Activated CD8-positive, alpha-beta T cell treated with anti-CD3 and anti-CD28 coated beads for 36 hours (primary cell): ENCODE results near the gene FASN. TPM values are rescaled to one million over a fixed set of nuclear protein-coding genes. Genes with fewer than 3 reads are reported as not detected.

Experiments
- ATAC-seq: fragments of 200-7000 bp; cut with Tn5 transposase; one replicate; pipeline ENCODE4 v1.10.0; 2021; ENCODE audit warnings: mild to moderate bottlenecking, moderate library complexity
- CTCF ChIA-PET: fragments of 350-600 bp; sonication (Branson Sonifier 250); formaldehyde crosslinking; loops from one replicate; lab custom pipeline; 2021; ENCODE audit warnings: antibody characterized with exemption; lab: Charles Lee
- POLR2A ChIA-PET: fragments of 350-600 bp; sonication (Branson Sonifier 250); formaldehyde crosslinking; loops from one replicate; lab custom pipeline; 2021; ENCODE audit warnings: antibody characterized with exemption; lab: Charles Lee
- DNase-seq: peaks from one replicate; pipeline ENCODE4 v3.0.0-alpha.2; 2020
- H3K27ac Mint-ChIP-seq: one replicate; pipeline ENCODE4 v1.8.0; 2021; ENCODE audit warnings: mild to moderate bottlenecking, mixed read lengths
- H3K27me3 Mint-ChIP-seq: one replicate; pipeline ENCODE4 v1.8.0; 2021; ENCODE audit warnings: mixed read lengths
- H3K36me3 Mint-ChIP-seq: one replicate; pipeline ENCODE4 v1.8.0; 2021; ENCODE audit warnings: low read depth, mixed read lengths
- H3K4me1 Mint-ChIP-seq: one replicate; pipeline ENCODE4 v1.8.0; 2021; ENCODE audit warnings: low read depth, mixed read lengths
- H3K4me3 Mint-ChIP-seq: one replicate; pipeline ENCODE4 v1.8.0; 2021; ENCODE audit warnings: mild to moderate bottlenecking, moderate library complexity, mixed read lengths
- H3K9me3 Mint-ChIP-seq: one replicate; pipeline ENCODE4 v1.8.0; 2021; ENCODE audit warnings: mixed read lengths
- intact Hi-C: fragments of 100-400 bp; cut with micrococcal nuclease; formaldehyde crosslinking; loops from one replicate; pipeline ENCODE4 v1.10.0; 2022
- total RNA-seq, 2 experiments: library from RNA; stranded (reverse); gene quantifications; one replicate each; pipeline ENCODE4 v1.2.3, GENCODE V29; 2021
- TF ChIP-seq, protein P1 (sequence below): fragments of 200-600 bp; IDR thresholded peaks from one replicate; pipeline ENCODE4 v1.8.0; 2022; ENCODE audit warnings: antibody characterized with exemption, mild to moderate bottlenecking

The FASN gene
- total RNA-seq, 2 experiments from 2014 or later, result 250 to 260 TPM

DNA sequence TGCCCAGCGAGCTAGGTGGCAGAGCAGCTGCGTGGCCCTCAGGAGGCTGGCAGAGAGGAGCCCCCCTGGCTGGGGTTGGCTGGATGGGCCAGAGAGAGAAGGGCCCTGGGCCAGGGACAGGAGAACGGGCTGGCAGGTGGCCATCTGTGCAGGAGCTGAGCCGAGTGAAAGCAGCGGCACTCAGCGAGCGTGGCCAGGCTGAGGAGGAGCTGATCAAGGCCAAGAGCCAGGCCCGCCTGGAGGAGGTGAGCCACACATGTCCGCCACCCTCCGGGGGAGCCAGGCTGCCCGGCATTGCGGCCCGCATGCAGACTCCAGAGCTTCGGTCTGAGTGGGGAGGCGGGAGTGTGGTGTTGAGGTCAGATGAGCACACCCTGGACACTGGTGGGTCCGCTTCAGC is 68.6 kb downstream of the FASN start:
- no peak overlapping the region for H3K27ac Mint-ChIP-seq
- intact Hi-C loops, result loop anchor here (10.0 kb wide), 1 partner anchor 125 kb away; no protein-coding TSS in a partner anchor

DNA sequence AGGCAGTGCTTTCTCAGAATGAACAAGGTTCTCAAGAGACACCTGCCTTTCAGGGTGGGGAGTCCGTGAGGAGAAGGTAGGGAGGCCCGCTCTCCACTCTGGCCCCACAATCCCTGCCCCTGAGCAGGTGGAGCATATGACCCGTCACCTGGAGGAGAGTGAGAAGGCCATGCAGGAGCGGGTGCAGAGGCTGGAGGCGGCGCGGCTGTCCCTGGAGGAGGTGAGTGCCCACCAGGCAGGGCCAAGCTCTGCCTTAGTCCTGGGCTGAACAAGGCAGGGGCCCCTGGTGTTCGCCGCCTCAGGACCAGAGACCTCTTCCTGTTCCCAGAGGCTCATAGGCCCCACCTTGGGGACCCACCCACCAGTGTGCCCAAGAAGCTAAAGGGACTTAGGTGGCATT is 69.1 kb downstream of the FASN start:
- Mint-ChIP-seq H3K9me3 (no peaks in the 10 kb centered on the region), H3K36me3 (no peaks in the 10 kb centered on the region), H3K27me3 (no peaks in the 10 kb centered on the region), H3K4me3 (no peak overlapping the region), H3K27ac (no peak overlapping the region), H3K4me1 (peaks cover 10% of the 10 kb centered on the region)
- no peak for DNase-seq
- ATAC-seq, result no peak
- TF ChIP-seq, protein P1, sequence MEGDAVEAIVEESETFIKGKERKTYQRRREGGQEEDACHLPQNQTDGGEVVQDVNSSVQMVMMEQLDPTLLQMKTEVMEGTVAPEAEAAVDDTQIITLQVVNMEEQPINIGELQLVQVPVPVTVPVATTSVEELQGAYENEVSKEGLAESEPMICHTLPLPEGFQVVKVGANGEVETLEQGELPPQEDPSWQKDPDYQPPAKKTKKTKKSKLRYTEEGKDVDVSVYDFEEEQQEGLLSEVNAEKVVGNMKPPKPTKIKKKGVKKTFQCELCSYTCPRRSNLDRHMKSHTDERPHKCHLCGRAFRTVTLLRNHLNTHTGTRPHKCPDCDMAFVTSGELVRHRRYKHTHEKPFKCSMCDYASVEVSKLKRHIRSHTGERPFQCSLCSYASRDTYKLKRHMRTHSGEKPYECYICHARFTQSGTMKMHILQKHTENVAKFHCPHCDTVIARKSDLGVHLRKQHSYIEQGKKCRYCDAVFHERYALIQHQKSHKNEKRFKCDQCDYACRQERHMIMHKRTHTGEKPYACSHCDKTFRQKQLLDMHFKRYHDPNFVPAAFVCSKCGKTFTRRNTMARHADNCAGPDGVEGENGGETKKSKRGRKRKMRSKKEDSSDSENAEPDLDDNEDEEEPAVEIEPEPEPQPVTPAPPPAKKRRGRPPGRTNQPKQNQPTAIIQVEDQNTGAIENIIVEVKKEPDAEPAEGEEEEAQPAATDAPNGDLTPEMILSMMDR, result no peak
- POLR2A ChIA-PET, result interaction anchor here (0.9 kb wide), 1 partner anchor 92 kb away, joined by 3 read pairs; no protein-coding TSS in a partner anchor
- intact Hi-C loops, result loop anchor here (10.0 kb wide), 1 partner anchor 126 kb away; no protein-coding TSS in a partner anchor
- CTCF ChIA-PET, result interaction anchor here (0.8 to 3.8 kb wide), 9 partner anchors 8 to 78 kb away, joined by 3 to 28 read pairs (median 10); partner anchors contain the start of genes DUS1L and FASN

More for the DNA sequence above, 68.6 kb downstream of the FASN start:
- Mint-ChIP-seq H3K4me3 (no peak overlapping the region), H3K36me3 (no peaks in the 10 kb centered on the region), H3K9me3 (no peaks in the 10 kb centered on the region), H3K4me1 (peaks cover 7% of the 10 kb centered on the region), H3K27me3 (no peaks in the 10 kb centered on the region)
- POLR2A ChIA-PET, result interaction anchor here (0.8 to 1.7 kb wide), 4 partner anchors 21 to 159 kb away, joined by 3 to 8 read pairs (median 4); partner anchors contain the start of gene ARHGDIA
- no peak for ATAC-seq
- CTCF ChIA-PET, result interaction anchor here (0.8 to 3.8 kb wide), 17 partner anchors 9 to 292 kb away, joined by 3 to 28 read pairs (median 7); partner anchors contain the start of genes ASPSCR1, DUS1L and FASN
- TF ChIP-seq, protein P1, result no peak
- no peak for DNase-seq

Other genes starting within 250 kb of the FASN start
- 100 to 1,000 TPM; 408 to 434 TPM for gene P4HB, start 237.7 kb downstream of the FASN start, total RNA-seq
- gene ARHGDIA, start 226.9 kb downstream of the FASN start, total RNA-seq, result 100 to 1,000 TPM; 450 to 470 TPM
- 100 to 1,000 TPM; 241 TPM for gene ALYREF, start 206.7 kb downstream of the FASN start, total RNA-seq
- gene ANAPC11, start 206.5 kb downstream of the FASN start, total RNA-seq, result 100 to 1,000 TPM; 122 to 130 TPM
- gene NPB, start 196.0 kb downstream of the FASN start, total RNA-seq, result under 1 TPM in 1 of 2 experiments, not detected in 1; 0.18 TPM
- gene PCYT2, start 186.8 kb downstream of the FASN start, total RNA-seq, result 10 to 100 TPM; 20.5 to 22.6 TPM
- gene SIRT7, start 180.1 kb downstream of the FASN start, total RNA-seq, result 10 to 100 TPM; 28.1 to 32.0 TPM
- gene MAFG, start 170.5 kb downstream of the FASN start, total RNA-seq, result 10 to 100 TPM; 12.4 to 14.1 TPM
- 100 to 1,000 TPM; 140 to 141 TPM for gene PYCR1, start 160.9 kb downstream of the FASN start, total RNA-seq
- not detected for gene MYADML2, start 151.0 kb downstream of the FASN start, total RNA-seq
- under 1 TPM; 0.41 to 0.49 TPM for gene NOTUM, start 137.0 kb downstream of the FASN start, total RNA-seq
- gene ASPSCR1, start 120.6 kb downstream of the FASN start, total RNA-seq, result 10 to 100 TPM; 18.7 to 24.5 TPM
- 10 to 100 TPM; 88.7 to 98.1 TPM for gene CENPX, start 75.4 kb downstream of the FASN start, total RNA-seq
- 10 to 100 TPM; 12.9 TPM for gene LRRC45, start 74.9 kb downstream of the FASN start, total RNA-seq
- gene RAC3, start 66.6 kb downstream of the FASN start, total RNA-seq, result 1 to 10 TPM; 5.5 to 5.8 TPM
- gene DCXR, start 60.5 kb downstream of the FASN start, total RNA-seq, result 100 to 1,000 TPM in 1 of 2 experiments, 10 to 100 TPM in 1; 99.2 to 101 TPM
- 10 to 100 TPM; 14.2 to 15.3 TPM for gene RFNG, start 46.4 kb downstream of the FASN start, total RNA-seq
- gene GPS1, start 46.3 kb downstream of the FASN start, total RNA-seq, result 10 to 100 TPM; 82.7 to 88.6 TPM
- gene DUS1L, start 32.4 kb downstream of the FASN start, total RNA-seq, result 100 to 1,000 TPM; 139 to 140 TPM
- 10 to 100 TPM; 56.6 to 64.2 TPM for gene CCDC57, start 114.6 kb upstream of the FASN start, total RNA-seq
- 100 to 1,000 TPM; 183 to 193 TPM for gene SLC16A3, start 130.8 kb upstream of the FASN start, total RNA-seq
- gene CSNK1D, start 175.5 kb upstream of the FASN start, total RNA-seq, result 10 to 100 TPM; 90.6 to 97.0 TPM
- 100 to 1,000 TPM; 289 to 292 TPM for gene CD7, start 219.4 kb upstream of the FASN start, total RNA-seq
- gene SECTM1, start 235.5 kb upstream of the FASN start, total RNA-seq, result under 1 TPM; 0.45 to 0.50 TPM